ENCODE data around the gene BCCIP. TPM values are rescaled to one million over a fixed set of nuclear protein-coding genes. Genes with fewer than 3 reads are reported as not detected.

Gene BCCIP
- total and polyA plus RNA-seq, 4 donors = 21.9 to 44.1 (median 31.2) TPM

- no peak overlapping the region for H3K9ac ChIP-seq (ENCODE audit: low read depth in 1 of 2, low read length in 2 of 2)
- no peak overlapping the region for H3K27ac ChIP-seq (ENCODE audit: low read depth in 1 of 2, low read length in 2 of 2)
- 49% methylated on average over 7 of the region's 7 CpGs for WGBS
- H3K27me3 ChIP-seq (ENCODE audit: control insufficient read depth in 4 of 4, insufficient read depth in 4 of 4, low read length in 3 of 4) = no peaks in the 10 kb centered on the region
- H3K4me3 ChIP-seq (ENCODE audit: low read depth in 1 of 3, low read length in 3 of 3) = no peak overlapping the region
- H3K4me1 ChIP-seq (ENCODE audit: control insufficient read depth in 4 of 4, insufficient read depth in 4 of 4, low read length in 3 of 4) = no peaks in the 10 kb centered on the region
- H3K36me3 ChIP-seq (ENCODE audit: control insufficient read depth in 4 of 4, insufficient read depth in 3 of 4, low read depth in 1 of 4, low read length in 3 of 4) = peaks cover 4 to 17% (median 13%) of the 10 kb centered on the region in 4 donors
- TF ChIP-seq HNF4G (IDR thresholded peaks at IDR 0.05) (no peak), RAD21 (IDR thresholded peaks at IDR 0.05) (peak; percentile 78 to 83), CTCF (IDR thresholded peaks at IDR 0.05; ENCODE audit: low read depth, low read length, missing input control) (peak; percentile 85)
- no peaks in the 10 kb centered on the region for H3K9me3 ChIP-seq (ENCODE audit: control insufficient read depth in 4 of 4, low read length in 3 of 4)
- no peak for DNase-seq (ENCODE audit: low spot score)
Observed at GRCh38 chr10:125868372-125868975, 45.1 kb downstream of the BCCIP start.

GRCh38 chr10:125871338-125871737, 48.0 kb downstream of the BCCIP start:
- no peak for DNase-seq (ENCODE audit: low spot score)
- TF ChIP-seq ZBTB33 (IDR thresholded peaks at IDR 0.05) (no peak), RXRA (IDR thresholded peaks at IDR 0.05) (no peak), SP1 (IDR thresholded peaks at IDR 0.05) (no peak), NR2F2 (IDR thresholded peaks at IDR 0.05) (no peak), MAX (IDR thresholded peaks at IDR 0.05) (no peak), GABPA (IDR thresholded peaks at IDR 0.05 in 1 of 2, conservative IDR thresholded peaks at IDR 0.05 in 1 of 2) (no peak), TAF1 (conservative IDR thresholded peaks at IDR 0.05) (no peak), JUND (IDR thresholded peaks at IDR 0.05) (no peak), HNF4G (IDR thresholded peaks at IDR 0.05) (no peak), CTCF (IDR thresholded peaks at IDR 0.05; ENCODE audit: low read depth, low read length, missing input control) (no peak), HNF4A (conservative IDR thresholded peaks at IDR 0.05) (no peak), RAD21 (IDR thresholded peaks at IDR 0.05) (no peak)

More at GRCh38 chr10:125871338-125871737, 48.0 kb downstream of the BCCIP start:
- 89% methylated on average over 4 of the region's 4 CpGs for WGBS
- no peaks in the 10 kb centered on the region for H3K4me1 ChIP-seq (ENCODE audit: control insufficient read depth in 4 of 4, insufficient read depth in 4 of 4, low read length in 3 of 4)
- no peak overlapping the region for H3K27ac ChIP-seq (ENCODE audit: low read depth in 1 of 2, low read length in 2 of 2)
- no peaks in the 10 kb centered on the region for H3K27me3 ChIP-seq (ENCODE audit: control insufficient read depth in 4 of 4, insufficient read depth in 4 of 4, low read length in 3 of 4)
- peaks cover 0 to 4% (median under 1%) of the 10 kb centered on the region in 4 donors for H3K9me3 ChIP-seq (ENCODE audit: control insufficient read depth in 4 of 4, low read length in 3 of 4)
- no peak overlapping the region for H3K9ac ChIP-seq (ENCODE audit: low read depth in 1 of 2, low read length in 2 of 2)
- H3K4me3 ChIP-seq (ENCODE audit: low read depth in 1 of 3, low read length in 3 of 3) = no peak overlapping the region
- H3K36me3 ChIP-seq (ENCODE audit: control insufficient read depth in 4 of 4, insufficient read depth in 3 of 4, low read depth in 1 of 4, low read length in 3 of 4) = peaks cover 3 to 14% (median 10%) of the 10 kb centered on the region in 4 donors

Measured in liver (tissue), 9 donors.